Stimulated activated CD8-positive, alpha-beta memory T cell treated with anti-CD3 and anti-CD28 coated beads, Interleukin-15, amount 100 ng/mL, for 48 hours (primary cell): ENCODE results near the gene CLN3.
"Not testable (repeated sequence)": the region's sequence is repeated elsewhere in the genome, so short reads cannot be mapped to it uniquely, and the experiment has no call there.

Experiments
- DNase-seq, 2 donors: peaks; one replicate each; pipeline ENCODE4 v3.0.0-alpha.2; 2020; ENCODE audit warnings: low read depth in 2 of 2

CLN3 gene

GRCh38 chr16:28513484-28514181 is 21.8 kb upstream of the CLN3 start:
- no peak for DNase-seq

DNA sequence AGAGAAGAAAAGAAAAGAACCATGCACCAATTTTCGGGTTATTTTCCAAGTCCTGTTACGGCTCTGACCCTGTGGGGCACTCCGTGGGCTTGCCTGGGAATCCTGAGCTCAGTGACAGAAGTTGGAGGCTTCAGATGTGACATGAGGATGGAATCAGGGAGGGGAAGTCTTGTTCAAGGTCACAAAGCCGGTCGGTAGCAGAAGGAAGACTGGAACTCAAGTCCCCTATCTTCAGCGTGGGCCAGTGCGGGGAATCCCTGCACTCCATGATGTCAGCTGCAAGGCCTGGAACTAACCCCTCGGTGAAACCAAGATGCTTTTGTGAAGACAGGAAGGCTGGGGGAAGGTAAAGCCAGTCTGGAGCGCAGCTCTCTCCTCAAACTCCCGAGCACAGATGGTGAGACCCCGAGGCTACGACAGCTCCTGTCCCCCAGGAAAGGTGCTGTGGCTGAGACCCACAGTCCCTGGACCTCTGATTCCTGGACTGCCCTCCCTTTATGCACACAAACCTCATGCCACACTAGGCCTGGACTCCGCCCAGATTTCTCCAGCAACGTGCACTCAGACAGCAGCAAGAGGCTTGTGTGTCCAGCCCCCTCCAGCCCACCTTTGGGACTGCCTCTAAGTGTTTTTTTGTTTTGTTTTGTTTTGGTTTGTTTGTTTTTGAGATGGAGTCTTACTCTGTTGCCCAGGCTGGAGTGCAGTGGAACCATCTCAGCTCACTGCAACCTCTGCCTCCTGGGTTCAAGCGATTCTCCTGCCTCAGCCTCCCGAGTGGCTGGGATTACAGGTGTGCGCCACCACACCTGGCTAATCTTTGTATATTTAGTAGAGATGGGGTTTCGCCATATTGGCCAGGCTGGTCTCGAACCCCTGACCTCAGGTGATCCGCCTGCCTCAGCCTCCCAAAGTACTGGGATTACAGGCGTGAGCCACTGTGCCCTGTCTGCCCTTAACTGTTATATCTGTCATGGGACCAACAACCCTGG is 20.2 kb upstream of the CLN3 start:
- no peak for DNase-seq

- DNase-seq: no peak
These were observed 19.2 kb upstream of the CLN3 start for GRCh38 chr16:28511031-28511430.

GRCh38 chr16:28505489-28506137 is 13.7 kb upstream of the CLN3 start:
- no peak for DNase-seq

DNA sequence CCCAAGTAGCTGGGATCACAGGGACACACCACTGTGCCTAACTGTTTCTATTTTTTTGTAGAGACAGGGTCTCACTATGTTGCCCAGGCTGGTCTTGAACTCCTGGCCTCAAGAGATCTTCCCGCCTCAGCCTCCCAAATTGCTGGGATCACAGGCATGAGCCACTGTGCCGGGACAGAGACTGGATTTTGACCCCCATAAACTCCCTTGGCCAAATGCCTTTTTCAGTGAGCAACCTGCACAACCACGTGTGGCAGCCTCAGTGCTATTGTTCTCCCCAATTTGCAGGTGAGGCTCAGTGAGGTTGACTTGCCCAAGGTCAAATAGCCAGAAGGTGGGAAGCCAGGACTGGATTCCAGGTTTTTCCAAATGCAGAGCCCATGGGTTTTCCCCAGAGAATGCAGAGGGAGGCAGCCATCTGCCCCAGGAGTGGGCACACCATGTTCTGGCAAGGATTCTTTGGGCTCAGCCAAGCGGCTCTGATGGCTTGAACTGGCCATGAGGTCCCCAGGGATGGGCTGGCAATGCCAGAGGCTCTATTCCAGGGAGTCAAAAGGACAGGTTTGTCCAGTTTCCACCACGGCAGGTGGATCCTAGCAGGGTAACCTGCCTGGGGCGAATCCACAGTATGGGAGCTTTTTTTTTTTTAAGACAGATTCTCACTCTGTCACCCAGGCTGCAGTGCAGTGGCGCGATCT is 13.0 kb upstream of the CLN3 start:
- no peak for DNase-seq

GRCh38 chr16:28503470-28504259 is 11.8 kb upstream of the CLN3 start:
- DNase-seq: no peak

- no peak for DNase-seq
These were observed 10.4 kb upstream of the CLN3 start for GRCh38 chr16:28502290-28502689.

- DNase-seq: no peak
These were observed 9.7 kb upstream of the CLN3 start for GRCh38 chr16:28501258-28502232.

GRCh38 chr16:28500476-28501180 is 8.8 kb upstream of the CLN3 start:
- DNase-seq: not testable (repeated sequence)

DNA sequence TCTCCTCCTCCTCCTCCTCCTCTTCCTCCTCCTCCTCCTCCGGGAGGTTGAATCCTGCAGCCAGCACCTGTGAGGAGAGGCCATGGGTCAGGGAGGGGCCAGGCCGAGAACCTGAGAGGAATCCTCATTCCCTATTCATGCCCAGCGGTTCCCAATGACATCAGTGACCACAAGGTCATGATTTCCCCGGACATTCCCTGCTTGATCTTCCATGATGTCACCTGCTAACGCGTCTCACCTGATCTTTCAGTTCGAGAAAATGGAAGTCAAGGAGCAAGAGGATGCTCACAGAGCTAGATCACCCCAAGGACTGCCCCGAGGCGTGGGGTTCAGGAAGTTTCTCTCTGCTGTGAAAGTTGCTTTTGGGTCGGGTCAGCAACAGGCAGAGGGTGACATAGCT is 8.0 kb upstream of the CLN3 start:
- DNase-seq: no peak

- DNase-seq: no peak
These were observed 7.0 kb upstream of the CLN3 start for GRCh38 chr16:28498666-28499381.

DNA sequence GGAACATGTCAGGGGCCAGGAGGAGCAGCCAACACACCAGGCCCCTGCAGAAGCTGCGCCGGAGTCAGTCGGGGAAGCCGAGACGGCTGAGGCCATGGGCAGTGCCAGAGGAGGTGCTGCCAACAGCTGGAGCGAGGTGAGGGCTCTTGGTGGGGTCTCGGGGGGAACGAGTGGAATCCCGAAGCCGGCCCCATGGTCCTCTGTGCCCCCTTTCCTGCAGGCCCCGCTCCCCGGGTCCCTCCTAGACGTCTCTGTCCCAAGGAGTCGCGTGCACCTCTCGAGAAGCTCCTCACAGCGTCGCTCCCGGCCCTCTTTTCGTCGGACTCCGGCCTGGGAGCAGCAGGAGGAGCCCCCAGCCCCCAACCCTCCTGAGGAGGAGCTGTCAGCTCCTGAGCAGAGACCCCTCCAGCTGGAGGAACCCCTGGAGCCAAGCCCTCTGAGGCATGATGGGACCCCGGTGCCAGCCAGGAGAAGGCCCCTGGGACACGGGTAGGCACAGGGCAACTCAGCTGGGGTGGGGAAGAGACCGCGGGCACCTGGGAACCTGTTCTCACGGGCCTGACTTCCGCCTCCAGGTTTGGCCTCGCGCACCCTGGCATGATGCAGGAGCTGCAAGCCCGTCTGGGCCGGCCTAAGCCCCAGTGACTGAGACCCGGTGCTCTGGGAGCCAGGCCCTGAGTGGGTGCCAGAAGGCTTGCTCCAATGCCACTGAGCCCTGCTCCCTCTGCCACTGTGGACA is 6.2 kb upstream of the CLN3 start:
- no peak for DNase-seq

GRCh38 chr16:28497386-28497785 is 5.5 kb upstream of the CLN3 start:
- no peak for DNase-seq

- no peak for DNase-seq
These were observed 5.0 kb upstream of the CLN3 start for GRCh38 chr16:28496844-28497243.

DNA sequence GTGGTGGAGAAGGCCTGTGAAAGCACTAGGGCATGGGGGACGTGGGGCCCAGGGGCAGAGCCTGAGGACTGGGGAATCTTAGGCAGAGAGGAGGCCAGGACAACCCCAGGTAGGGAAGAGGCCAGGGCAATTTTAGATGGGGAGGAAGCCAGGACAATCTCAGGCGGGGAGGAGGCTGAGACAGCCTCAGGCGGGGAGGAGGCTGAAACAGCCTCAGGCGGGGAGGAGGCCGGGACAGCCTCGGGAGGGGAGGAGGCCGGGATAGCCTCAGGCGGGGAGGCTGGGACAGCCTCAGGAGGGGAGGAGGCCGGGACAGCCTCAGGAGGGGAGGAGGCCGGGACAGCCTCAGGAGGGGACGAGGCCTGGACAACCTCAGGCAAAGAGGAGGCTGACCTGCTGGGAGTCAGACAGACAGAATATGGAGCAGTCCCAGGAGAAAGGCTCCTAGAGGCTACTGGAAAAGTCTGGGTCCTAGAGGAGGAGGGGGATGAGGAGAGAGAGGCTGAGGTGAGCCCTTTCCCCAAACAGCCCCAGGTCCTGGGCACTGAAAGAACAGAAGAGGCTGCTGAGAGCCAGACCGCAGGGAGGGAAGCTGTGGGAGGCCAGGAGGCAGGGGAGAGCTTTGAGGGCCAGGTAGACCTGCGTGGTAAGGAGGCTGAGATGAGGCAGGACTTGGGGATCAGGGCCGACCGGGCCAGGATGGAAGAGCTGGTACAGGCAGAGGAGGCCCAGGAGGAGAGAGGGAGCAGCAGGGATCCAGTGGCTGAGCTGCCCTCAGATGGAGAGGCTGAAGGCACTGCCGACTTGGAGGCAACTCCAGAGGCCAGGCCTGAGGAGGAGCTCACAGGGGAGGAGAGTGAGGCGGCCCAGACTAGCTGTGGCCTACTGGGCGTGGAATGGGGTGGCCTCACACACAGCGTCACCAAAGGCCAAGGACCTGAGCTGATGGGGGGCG is 4.2 kb upstream of the CLN3 start:
- no peak for DNase-seq

DNA sequence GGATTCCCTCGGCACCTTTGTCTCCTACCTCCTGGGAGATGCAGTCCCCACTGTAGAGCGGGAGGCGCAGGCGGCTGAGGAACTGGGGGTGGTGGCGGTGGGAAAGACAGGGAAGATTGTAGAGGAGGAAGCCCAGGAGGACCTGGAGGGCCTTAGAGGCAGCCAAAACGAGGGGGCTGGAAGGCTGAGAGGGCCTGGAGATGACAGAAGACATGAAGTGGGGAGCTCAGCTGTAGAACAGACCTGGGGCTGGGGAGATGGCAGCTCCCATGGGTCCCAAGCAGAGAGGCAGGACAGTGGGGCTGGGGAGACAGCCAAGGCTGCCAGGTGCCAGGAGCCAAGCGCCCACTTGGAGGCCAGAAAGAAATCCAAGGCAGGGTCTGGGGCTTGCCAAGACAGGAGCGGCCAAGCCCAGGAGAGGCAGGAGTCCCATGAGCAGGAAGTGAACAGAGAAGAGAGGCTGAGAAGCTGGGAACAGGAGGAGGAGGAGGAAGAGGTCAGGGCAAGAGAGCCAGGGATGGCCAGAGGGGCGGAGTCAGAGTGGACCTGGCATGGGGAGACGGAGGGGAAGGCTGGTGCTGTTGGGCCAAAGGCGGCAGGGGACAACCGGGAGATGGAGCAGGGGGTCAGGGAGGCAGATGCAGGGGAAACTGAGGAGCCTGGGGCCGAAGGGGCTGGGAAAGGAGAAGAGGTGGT is 3.4 kb upstream of the CLN3 start:
- no peak for DNase-seq
